COR-L47 (cell line): ENCODE data around the gene TM9SF4.
"Not testable (repeated sequence)": the region's sequence is repeated elsewhere in the genome, so short reads cannot be mapped to it uniquely, and the experiment has no call there.

Experiments
- DNase-seq: peaks from one replicate; lab custom pipeline; 2025; lab: John Stamatoyannopoulos, UW

The TM9SF4 gene

GRCh38 chr20:32158351-32158750 lies 48.8 kb downstream of the TM9SF4 start:
- DNase-seq = no peak

DNA sequence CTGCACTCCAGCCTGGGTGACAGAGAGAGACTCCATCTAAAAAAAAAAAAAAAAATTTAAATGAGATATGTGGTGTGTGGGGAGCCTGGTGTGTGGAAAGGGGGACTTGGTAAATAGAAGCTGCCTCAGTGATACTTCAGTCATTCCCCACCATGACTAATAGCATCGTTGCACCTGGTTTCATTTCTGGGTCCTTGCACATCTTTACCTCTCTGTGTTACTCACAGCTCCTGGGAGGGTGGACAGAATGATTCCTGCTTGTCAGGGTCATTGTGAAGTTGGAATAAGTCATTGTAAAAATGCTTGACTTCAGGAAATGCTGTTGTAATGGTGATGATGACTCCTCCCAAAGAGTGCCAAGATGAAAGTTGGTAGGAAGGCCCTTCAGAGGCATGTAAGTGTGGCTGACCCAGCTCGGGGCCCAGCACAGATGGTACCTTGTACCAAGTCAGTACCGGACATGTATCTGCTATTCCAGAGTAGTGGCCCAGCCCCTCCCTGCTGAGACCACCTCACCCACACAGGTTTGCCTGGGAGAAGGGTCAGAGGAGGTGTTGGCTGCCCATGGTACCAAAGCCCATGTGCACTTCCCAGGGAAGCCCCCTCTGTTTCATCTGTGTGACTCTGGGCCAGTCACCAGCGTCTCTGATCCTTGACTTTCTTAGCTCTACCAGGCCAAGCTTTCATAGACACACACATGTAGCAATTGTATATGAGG lies 49.6 kb downstream of the TM9SF4 start:
- DNase-seq = no peak

- DNase-seq = no peak
These were observed 50.3 kb downstream of the TM9SF4 start for GRCh38 chr20:32159766-32160221.

GRCh38 chr20:32160341-32160740 lies 50.8 kb downstream of the TM9SF4 start:
- DNase-seq = no peak

- no peak for DNase-seq
These were observed 52.8 kb downstream of the TM9SF4 start for GRCh38 chr20:32162351-32162750.

- no peak for DNase-seq
These were observed 54.4 kb downstream of the TM9SF4 start for GRCh38 chr20:32163951-32164350.

- DNase-seq = no peak
These were observed 55.6 kb downstream of the TM9SF4 start for GRCh38 chr20:32164984-32165735.

- DNase-seq = no peak
These were observed 56.5 kb downstream of the TM9SF4 start for GRCh38 chr20:32165836-32166545.

GRCh38 chr20:32167552-32167951 lies 58.0 kb downstream of the TM9SF4 start:
- no peak for DNase-seq

DNA sequence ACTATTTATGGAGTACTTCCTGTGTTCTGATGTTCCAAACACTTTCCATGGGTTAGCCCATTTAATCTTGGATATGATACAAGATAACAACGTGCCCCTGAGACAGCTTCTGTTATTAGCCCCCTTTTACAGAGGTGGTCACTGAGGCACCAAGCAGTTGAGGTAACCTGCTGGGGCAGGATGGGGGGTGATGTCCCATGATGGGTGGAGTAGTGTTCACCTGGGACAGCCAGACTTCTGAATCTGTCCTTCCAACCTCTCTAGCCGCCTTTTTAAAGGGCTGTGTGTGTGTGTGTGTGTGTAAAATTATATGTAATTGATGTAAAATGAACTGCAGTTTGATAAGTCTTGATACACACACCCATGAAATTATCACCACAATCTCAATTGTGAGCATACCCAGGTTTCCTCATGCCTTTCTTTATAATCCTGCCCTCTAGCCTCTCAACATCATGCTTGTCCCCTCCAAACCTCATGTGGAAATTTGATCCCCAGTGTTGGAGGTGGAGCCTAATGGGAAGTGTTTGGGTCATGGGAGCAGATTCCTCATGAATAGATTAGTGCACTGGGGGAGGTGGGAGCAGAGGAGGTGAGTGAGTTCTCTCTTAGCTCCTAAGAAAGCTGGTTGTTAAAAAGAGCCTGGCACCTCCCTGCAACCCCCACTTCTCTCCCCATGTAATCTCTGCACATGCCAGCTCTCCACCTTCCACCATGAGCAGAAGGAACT lies 58.8 kb downstream of the TM9SF4 start:
- DNase-seq = no peak

DNA sequence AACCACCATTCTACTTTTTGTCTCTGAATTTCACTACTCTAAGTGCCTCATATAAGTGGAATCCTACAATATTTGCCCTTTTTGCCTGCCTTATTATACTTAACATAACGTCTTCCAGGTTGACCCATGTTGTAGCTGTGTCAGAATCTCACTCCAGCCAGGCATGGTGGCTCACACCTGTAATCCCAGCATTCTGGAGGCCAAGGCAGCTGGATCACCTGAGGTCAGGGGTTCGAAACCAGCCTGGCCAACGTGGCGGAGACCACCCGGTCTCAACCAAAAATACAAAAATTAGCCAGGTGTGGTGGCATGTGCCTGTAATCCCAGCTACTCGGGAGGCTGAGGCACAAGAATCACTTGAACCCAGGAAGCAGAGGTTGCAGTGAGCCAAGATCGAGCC lies 68.2 kb downstream of the TM9SF4 start:
- not testable (repeated sequence) for DNase-seq

DNA sequence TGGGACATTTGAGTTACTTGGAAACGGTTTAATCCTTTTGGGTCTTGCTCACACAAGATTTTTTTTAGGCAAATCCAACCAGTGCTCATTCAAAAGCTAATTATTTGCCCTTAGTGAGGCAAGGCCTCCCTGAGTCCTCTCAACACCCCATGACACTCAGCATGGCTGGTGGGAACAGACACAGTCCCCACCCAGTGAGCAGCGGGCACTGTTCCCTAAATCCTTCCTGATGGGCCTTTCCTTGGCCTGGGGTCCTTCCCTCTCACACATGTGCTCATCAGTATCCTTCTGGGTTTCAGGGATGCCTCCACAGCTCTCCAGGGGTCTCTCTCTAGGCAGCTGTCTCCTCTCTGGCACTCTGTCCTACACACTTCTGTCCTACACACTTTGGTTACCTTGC lies 70.0 kb downstream of the TM9SF4 start:
- DNase-seq = no peak

DNA sequence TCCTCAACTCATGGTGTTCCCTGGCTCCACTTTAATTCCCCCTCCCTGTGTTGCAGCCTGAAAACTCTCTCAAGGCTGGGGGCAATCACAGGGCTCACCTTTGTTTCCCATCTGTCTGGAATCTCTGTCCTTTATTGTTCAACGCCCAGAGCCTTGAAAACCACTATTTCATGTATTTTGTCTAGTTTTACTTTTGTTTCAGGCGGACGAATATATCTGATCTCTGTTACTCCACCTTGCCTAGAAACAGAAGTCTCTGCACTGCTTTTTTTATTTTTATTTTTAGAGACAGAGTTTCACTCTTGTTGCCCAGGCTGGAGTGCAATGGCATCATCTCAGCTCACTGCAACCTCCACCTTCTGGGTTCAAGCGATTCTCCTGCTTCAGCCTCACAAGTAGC lies 70.4 kb downstream of the TM9SF4 start:
- DNase-seq = no peak

- DNase-seq = no peak
These were observed 72.1 kb downstream of the TM9SF4 start for GRCh38 chr20:32181606-32182005.

DNA sequence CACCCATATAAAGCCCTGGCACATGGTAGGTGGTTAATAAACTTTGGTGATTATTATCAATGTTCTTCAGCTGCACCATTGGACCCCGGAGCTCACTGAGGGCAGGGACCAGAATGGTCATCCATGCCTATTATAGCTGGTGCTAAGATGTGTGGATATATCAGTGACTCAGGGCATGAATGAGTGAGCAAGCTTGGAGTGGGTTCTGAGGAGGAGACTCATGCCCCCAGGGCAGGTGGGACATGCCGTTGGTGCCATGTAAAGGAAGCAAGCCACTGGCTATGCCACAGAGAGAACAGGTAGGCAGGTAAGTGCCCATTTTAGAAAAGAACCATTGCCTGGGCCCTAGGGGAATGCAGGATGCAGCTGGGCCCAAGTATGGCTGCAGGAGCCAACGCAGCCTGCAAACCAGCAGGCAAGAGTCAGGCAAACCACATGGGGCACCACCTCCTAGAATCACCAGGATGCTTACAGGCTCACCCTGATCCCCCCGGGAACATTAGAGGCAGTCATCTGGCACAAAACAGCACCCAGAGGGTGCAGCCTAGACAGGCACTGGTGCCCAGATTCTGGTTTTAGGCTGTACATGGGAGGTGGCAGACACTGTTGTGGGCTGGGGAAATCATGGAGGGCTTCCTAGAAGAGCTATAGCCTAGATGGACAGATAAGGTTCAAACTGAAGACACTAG lies 74.6 kb downstream of the TM9SF4 start:
- no peak for DNase-seq

DNA sequence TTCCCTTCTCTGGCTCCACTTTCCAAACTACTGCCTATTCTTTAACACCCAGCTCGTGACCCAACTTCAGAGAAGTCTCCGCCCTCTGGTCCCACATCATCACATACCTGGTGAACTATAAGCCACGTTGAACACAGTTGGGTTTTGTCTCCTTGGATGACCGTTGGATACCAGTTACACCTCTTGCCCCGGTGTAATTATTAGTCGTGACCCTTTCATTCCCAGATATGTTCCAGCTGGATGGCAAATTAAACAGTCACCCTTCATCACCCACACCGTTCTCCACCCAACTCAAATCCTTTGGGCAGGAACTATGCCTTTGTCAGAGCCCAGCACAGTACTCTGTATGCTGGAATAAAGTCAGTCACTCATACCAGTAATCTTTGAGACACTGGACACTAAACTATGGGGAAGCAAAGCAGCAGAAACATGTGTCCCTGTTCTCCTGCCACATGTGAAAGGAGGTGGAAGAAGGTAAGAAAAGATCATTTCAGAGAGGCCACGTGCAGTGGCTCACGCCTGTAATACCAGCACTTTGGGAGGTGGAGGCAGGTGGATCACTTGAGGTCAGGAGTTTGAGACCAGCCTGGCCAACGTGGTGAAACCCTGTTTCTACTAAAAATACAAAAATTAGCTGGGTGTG lies 75.6 kb downstream of the TM9SF4 start:
- DNase-seq = no peak

DNA sequence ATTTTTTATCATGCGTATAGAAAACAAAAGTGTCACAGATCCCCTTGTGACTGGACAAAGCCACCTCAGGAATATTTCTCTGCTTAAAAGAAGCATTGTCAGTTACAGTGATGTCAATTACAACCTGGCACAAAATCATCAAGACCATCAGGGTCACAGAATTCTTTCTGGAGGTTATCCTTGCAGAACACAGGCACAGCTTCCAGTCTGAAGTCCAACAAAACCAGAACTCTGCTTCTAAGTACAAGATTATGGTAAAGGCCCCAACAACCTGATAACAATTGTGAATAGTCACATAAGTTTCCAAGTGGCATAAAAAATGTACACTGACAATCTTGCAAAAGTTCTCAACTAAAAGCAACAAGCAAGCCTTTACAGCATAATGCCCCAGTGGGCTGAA lies 77.0 kb downstream of the TM9SF4 start:
- no peak for DNase-seq

DNA sequence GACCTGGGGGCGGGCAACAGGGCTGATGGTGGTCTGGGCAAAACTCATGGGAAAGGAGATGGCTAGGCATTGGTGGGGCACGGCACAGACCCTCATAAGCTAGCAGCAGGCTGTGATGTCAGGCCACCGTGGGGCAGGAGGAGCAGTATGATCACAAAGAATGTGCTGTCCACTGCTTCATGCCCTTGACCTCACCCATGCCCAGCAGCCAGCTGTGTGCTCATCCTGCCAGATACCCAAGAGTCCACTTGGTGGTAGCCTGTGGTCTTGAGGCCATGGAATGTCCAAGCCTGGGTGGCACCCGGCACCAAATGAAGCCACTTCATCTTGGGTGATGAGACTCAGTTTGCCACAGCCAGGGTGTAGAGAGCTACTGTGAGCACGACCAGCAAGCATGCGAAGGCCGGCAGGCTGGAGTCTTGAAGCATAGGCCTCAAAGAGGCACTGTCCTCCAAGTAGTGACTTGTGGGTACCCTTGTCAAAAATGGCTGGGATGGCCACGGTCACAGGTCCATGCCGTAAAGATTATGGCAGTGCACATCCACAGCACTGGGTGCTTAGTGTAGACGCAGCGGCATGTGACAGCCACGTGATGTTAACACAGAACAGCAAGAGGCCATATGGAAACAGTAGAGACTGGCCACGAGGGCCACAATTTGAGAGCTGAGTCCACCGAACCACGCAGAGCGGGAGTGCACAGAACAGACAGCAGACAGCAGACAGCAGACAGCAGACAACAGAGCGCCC lies 79.0 kb downstream of the TM9SF4 start:
- no peak for DNase-seq

- no peak for DNase-seq
These were observed 79.6 kb downstream of the TM9SF4 start for GRCh38 chr20:32189123-32189410.
